Mesothelial cell of epicardium (in vitro differentiated cells): ENCODE measurements around the gene SLC28A1. TPM values are rescaled to one million over a fixed set of nuclear protein-coding genes. Genes with fewer than 3 reads are reported as not detected.

Experiments used
- DNase-seq, 2 experiments: peaks; one replicate each; pipeline ENCODE4 v3.0.0; 2021; ENCODE audit warnings: low spot score in 2 of 2; ENCODE audit not compliant: unreplicated experiment in 2 of 2
- H3K27ac Mint-ChIP-seq: 2 replicates; pipeline ENCODE4 v1.8.0; 2021; ENCODE audit warnings: mixed read lengths
- H3K27me3 Mint-ChIP-seq: 2 replicates; pipeline ENCODE4 v1.8.0; 2021; ENCODE audit warnings: low read depth, mixed read lengths
- H3K36me3 Mint-ChIP-seq: 2 replicates; pipeline ENCODE4 v1.8.0; 2021; ENCODE audit warnings: mixed read lengths
- H3K4me1 Mint-ChIP-seq: 2 replicates; pipeline ENCODE4 v1.8.0; 2021; ENCODE audit warnings: mixed read lengths
- H3K4me3 Mint-ChIP-seq: 2 replicates; pipeline ENCODE4 v1.8.0; 2021; ENCODE audit warnings: mild to moderate bottlenecking, moderate library complexity, mixed read lengths
- H3K9me3 Mint-ChIP-seq: 2 replicates; pipeline ENCODE4 v1.8.0; 2021; ENCODE audit warnings: mixed read lengths
- total RNA-seq: library from RNA; stranded (reverse); gene quantifications from 3 replicates; pipeline ENCODE4 v1.2.1, GENCODE V29; 2021
- TF ChIP-seq, protein P1 (sequence below): fragments of 200-600 bp; sonication (generic); IDR thresholded peaks from one replicate; pipeline ENCODE4 v1.5.0; 2021; ENCODE audit warnings: antibody characterized with exemption; ENCODE audit not compliant: unreplicated experiment

The SLC28A1 gene
- total RNA-seq, 1 donor from 2014 or later: 0.20 TPM

DNA sequence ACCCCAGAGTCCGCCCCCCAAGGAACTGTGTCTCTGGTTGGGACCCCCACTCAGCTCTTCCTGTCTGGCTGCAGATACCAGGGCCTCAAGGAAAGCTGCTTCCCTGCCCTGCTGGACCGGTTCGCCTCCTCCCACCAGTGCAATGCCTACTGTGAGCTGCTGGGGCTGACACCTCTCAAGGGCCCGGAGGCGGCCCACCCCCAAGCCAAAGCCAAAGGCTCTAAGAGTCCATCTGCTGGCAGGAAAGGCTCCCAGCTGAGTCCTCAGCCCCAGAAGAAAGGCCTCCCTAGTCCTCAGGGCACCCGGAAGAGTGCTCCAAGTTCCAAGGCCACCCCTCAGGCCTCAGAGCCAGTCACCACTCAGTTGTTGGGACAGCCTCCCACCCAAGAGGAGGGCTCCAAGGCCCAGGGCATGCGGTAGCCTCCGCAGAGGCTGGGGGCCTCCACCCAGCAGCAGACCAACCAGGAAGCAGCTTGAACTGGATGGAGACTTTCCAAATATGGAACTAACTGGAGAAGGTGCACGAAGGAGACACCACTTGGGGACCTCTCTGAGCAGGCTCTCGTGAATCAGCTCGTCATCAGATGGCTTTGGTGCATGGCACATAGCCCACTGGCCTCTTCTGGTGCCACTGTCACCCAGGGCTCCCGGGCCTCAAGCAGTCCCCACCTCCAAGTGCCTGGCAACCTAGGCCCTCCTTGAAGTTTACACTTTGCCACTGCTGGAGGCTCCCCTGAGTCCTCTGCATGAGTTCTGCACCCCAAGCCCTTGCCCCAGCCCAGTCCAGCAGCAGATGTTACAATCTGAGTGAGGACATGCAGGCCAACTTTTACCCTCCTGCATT lies 16.2 kb upstream of the SLC28A1 start:
- peaks cover 9% of the 10 kb centered on the region for H3K36me3 Mint-ChIP-seq
- no peak for DNase-seq
- H3K4me3 Mint-ChIP-seq: no peak overlapping the region
- TF ChIP-seq, protein P1, sequence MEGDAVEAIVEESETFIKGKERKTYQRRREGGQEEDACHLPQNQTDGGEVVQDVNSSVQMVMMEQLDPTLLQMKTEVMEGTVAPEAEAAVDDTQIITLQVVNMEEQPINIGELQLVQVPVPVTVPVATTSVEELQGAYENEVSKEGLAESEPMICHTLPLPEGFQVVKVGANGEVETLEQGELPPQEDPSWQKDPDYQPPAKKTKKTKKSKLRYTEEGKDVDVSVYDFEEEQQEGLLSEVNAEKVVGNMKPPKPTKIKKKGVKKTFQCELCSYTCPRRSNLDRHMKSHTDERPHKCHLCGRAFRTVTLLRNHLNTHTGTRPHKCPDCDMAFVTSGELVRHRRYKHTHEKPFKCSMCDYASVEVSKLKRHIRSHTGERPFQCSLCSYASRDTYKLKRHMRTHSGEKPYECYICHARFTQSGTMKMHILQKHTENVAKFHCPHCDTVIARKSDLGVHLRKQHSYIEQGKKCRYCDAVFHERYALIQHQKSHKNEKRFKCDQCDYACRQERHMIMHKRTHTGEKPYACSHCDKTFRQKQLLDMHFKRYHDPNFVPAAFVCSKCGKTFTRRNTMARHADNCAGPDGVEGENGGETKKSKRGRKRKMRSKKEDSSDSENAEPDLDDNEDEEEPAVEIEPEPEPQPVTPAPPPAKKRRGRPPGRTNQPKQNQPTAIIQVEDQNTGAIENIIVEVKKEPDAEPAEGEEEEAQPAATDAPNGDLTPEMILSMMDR: no peak
- H3K4me1 Mint-ChIP-seq: no peaks in the 10 kb centered on the region
- no peaks in the 10 kb centered on the region for H3K27me3 Mint-ChIP-seq
- H3K27ac Mint-ChIP-seq: no peak overlapping the region
- no peaks in the 10 kb centered on the region for H3K9me3 Mint-ChIP-seq

DNA sequence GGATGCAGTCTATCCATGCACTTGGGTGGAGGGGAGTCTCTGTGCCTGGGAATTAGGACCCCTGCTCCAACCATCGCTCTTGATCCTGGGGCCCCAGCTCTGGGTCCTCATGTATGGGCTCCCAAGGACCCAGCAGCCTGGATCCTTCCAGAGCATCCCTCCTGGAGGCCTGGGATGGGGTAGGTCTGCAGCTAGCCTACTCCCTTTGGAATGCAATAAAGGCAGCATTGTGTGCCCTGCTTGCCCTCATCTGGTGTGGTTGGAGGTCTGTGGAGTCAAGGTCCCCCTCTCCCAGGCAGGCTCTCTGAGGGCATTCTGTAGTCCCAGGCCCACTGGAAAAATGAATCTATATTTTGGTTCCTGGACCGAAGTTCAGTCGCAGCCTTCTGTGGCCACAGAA lies 15.0 kb upstream of the SLC28A1 start:
- H3K4me1 Mint-ChIP-seq: peaks cover 1% of the 10 kb centered on the region
- DNase-seq: no peak
- H3K27ac Mint-ChIP-seq: no peak overlapping the region
- TF ChIP-seq, protein P1: no peak
- H3K27me3 Mint-ChIP-seq: no peaks in the 10 kb centered on the region
- H3K4me3 Mint-ChIP-seq: no peak overlapping the region
- peaks cover 9% of the 10 kb centered on the region for H3K36me3 Mint-ChIP-seq
- H3K9me3 Mint-ChIP-seq: no peaks in the 10 kb centered on the region

DNA sequence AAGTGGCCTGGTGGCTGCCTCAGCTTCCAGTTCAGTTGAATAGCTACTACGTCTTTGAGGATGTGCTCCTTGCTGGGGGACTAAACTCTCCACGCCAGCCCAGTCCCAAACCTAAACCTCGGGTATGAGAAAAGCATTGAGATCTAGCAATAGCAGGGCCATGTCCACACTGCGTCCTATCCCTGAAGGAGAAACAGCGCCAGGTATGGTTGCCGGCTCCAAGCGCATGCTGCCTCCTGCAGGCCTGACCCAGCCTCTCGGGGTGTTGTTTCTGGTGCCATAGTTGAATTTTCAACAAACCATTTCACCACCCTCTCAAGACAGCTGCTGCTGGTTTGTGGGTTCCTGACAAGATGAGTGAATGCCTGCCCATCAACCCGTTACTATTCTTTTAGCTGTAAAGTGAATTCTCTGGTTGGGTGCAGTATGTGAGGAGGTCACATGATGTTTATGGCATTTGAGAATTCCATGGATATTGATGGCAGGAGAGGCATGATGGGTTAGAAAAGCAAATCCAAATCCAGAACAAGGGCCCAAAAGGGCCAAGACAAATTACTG lies 13.0 kb upstream of the SLC28A1 start:
- no peaks in the 10 kb centered on the region for H3K27me3 Mint-ChIP-seq
- DNase-seq: no peak
- H3K4me3 Mint-ChIP-seq: no peak overlapping the region
- H3K4me1 Mint-ChIP-seq: peaks cover 1% of the 10 kb centered on the region
- TF ChIP-seq, protein P1: no peak
- peaks cover 9% of the 10 kb centered on the region for H3K36me3 Mint-ChIP-seq
- no peaks in the 10 kb centered on the region for H3K9me3 Mint-ChIP-seq
- H3K27ac Mint-ChIP-seq: no peak overlapping the region

DNA sequence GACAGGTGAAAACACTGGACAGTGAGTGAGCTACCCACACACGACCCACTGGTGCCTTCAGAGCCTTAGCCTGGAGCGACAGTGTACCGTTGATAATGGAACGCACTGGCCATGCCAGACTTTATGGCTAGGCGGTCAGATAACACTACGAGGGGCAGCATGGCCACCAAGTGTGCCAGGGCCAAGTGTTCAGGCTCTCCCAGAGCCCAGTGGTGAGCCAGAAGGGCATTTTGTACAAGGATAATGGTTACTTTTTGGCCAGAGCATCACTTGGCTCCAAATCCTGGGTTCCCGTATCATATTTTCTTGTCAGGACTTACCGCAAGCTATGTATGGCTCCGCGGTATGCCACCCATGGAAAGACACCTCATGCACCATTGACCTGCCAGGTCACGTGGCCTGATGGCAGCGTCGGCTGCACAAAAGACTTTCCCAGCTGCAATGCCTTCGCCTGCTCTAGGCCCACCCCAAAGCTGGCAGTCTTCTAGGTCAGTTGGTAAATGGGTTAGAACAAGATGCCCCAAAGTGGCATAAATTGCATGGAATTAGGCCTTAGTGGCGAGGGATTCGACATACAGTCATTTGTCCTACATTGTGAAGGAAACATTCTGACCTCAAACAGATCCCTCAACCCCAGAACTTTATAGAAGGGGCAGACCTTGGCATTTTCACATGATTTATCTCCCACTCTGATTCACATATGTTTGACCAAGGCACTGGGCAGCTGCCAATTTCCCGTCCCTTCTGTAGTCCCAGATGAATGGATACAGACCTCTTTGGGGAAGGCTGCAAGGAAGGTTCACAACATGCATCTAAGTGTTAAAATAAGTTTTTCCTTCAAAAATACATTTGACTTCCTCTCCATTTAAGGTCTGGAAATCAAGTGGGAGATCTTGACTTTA lies 12.2 kb upstream of the SLC28A1 start:
- DNase-seq: no peak
- no peak overlapping the region for H3K27ac Mint-ChIP-seq
- H3K27me3 Mint-ChIP-seq: no peaks in the 10 kb centered on the region
- TF ChIP-seq, protein P1: no peak
- H3K36me3 Mint-ChIP-seq: peaks cover 9% of the 10 kb centered on the region
- no peak overlapping the region for H3K4me3 Mint-ChIP-seq
- peaks cover 5% of the 10 kb centered on the region for H3K4me1 Mint-ChIP-seq
- no peaks in the 10 kb centered on the region for H3K9me3 Mint-ChIP-seq

DNA sequence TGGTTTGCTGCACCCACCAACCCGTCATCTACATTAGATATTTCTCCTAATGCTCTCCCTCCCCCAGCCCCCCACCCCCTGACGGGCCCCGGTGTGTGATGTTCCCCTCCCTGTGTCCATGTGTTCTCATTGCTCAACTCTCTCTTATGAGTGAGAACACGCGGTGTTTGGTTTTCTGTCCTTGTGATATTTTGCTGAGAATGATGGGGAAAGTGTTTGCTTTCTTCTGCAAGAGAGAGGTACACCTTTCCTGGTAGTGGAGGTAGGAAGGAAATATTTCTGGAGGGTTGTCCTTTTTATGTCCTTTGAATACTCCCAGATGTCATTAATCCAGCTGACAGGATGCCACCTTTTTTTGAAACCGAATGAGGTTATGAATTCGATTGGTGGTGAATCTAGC lies 10.5 kb upstream of the SLC28A1 start:
- no peak for DNase-seq
- no peak overlapping the region for H3K27ac Mint-ChIP-seq
- no peak overlapping the region for H3K4me3 Mint-ChIP-seq
- H3K4me1 Mint-ChIP-seq: peaks cover 10% of the 10 kb centered on the region
- H3K27me3 Mint-ChIP-seq: no peaks in the 10 kb centered on the region
- peaks cover 5% of the 10 kb centered on the region for H3K36me3 Mint-ChIP-seq
- TF ChIP-seq, protein P1: no peak
- H3K9me3 Mint-ChIP-seq: no peaks in the 10 kb centered on the region
